SK-N-MC (cell line): ENCODE data around the gene PSMB3.

Experiments used
- EZH2 ChIP-seq: fragments of 200-600 bp; sonication (generic); IDR thresholded peaks from one replicate; pipeline ENCODE4 v1.6.1; 2017; ENCODE audit warnings: antibody characterized with exemption
- FOXP2 ChIP-seq: optimal IDR thresholded peaks from 2 replicates; pipeline ENCODE3; 2011; ENCODE audit warnings: mild to moderate bottlenecking, moderate library complexity; ENCODE audit not compliant: insufficient read depth; ENCODE audit errors: extremely low read length, control extremely low read depth
- POLR2AphosphoS5 ChIP-seq: IDR thresholded peaks from 2 replicates; pipeline ENCODE4 v1.6.1; 2012; ENCODE audit warnings: mild to moderate bottlenecking, low read depth, low read length, borderline replicate concordance

GRCh38 chr17:38719943-38720641 is 32.4 kb upstream of the PSMB3 start:
- TF ChIP-seq EZH2 (no peak), POLR2AphosphoS5 (no peak), FOXP2 (no peak)
